GM21528 (cell line): ENCODE data around the gene MRPL41.
"Not testable (repeated sequence)": the region's sequence is repeated elsewhere in the genome, so short reads cannot be mapped to it uniquely, and the experiment has no call there.

ENCODE experiments used
- ATAC-seq: cut with Tn5 transposase; IDR thresholded peaks from one replicate; pipeline ENCODE4 v1.9.1; 2021; ENCODE audit warnings: mild to moderate bottlenecking, moderate library complexity; ENCODE audit not compliant: unreplicated experiment, low FRiP score

Gene MRPL41

DNA sequence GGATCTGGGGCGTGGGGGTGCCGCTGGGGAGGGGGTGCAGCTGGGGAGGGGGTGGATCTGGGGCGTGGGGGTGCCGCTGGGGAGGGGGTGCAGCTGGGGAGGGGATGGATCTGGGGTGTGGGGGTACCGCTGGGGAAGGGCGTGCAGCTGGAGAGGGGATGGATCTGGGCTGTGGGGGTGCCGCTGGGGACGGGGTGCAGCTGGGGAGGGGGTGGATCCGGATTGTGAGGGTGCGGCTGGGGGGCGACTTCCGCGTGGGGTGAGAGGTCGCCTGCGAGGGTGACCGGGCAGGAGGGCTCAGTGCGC, 768 bp upstream of the MRPL41 start:
- ATAC-seq: not testable (repeated sequence)

DNA sequence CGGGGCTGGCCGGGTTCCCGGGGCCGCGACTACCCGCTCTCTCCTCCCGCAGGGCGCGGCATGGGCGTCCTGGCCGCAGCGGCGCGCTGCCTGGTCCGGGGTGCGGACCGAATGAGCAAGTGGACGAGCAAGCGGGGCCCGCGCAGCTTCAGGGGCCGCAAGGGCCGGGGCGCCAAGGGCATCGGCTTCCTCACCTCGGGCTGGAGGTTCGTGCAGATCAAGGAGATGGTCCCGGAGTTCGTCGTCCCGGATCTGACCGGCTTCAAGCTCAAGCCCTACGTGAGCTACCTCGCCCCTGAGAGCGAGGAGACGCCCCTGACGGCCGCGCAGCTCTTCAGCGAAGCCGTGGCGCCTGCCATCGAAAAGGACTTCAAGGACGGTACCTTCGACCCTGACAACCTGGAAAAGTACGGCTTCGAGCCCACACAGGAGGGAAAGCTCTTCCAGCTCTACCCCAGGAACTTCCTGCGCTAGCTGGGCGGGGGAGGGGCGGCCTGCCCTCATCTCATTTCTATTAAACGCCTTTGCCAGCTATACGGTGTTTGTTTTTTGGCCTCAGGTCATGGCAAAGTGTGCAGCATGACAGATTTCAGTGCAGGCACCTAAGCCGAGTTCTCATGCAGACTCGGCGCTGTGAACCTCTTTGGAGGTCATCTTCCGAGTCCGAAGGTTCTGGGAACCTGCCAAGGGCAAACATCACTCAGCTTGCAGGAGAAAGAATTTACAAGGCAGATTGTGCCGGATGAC, 516 bp downstream of the MRPL41 start:
- ATAC-seq: peak; percentile 13

DNA sequence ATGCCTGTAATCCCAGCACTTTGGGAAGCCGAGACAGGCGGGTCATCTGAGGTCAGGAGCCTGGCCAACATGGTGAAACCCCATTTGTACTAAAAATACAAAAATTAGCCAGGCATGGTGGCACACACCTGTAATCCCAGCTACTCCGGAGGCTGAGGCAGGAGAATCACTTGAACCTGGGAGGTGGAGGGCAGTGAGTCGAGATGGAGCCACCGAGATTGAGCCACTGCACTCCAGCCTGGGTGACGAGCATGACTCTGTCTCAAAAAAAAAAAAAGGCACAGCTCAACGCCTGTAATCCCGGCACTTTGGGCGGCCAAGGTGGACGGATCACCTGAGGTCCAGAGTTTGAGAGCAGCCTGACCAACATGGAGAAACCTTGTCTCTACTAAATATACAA, 2.0 kb downstream of the MRPL41 start:
- ATAC-seq: not testable (repeated sequence)

DNA sequence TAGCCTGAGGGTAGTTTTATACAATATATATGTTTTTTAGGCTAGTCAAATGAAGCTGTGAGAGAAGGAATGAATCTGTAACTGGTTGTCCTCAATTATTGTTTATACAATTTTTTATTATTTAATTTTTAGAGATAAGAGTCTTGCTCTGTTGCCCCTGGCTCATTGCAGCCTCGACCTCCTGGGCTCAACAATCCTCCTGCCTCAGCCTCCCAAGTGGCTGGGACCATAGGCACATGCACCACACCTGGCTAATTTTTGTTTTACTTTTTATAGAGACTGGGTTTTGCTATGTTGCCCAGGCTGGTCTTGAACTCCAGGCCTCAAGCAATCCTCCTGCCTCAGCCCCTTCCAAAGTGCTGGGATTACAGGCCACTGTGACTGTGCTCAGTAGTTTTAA, 2.7 kb downstream of the MRPL41 start:
- no peak for ATAC-seq

DNA sequence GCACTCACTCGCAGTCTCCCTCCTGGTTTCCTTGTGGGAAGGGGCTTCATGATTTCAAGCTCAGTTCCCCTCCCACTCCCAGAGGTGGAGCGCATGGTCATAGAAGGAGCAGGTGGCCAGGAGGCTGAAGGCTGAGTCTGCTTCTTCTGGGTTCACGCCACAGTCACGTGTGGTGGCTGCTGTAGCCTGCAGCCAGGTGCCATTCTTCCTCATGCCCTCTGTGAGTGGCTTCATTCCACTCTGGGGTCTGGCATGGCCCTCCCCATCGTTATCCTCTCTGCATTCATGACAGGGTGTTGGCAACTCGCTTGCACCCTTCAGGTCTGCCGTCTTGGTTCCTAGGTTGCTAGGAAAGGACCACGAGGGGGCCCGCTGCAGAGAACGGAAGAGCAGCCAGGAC, 3.5 kb downstream of the MRPL41 start:
- ATAC-seq: no peak

DNA sequence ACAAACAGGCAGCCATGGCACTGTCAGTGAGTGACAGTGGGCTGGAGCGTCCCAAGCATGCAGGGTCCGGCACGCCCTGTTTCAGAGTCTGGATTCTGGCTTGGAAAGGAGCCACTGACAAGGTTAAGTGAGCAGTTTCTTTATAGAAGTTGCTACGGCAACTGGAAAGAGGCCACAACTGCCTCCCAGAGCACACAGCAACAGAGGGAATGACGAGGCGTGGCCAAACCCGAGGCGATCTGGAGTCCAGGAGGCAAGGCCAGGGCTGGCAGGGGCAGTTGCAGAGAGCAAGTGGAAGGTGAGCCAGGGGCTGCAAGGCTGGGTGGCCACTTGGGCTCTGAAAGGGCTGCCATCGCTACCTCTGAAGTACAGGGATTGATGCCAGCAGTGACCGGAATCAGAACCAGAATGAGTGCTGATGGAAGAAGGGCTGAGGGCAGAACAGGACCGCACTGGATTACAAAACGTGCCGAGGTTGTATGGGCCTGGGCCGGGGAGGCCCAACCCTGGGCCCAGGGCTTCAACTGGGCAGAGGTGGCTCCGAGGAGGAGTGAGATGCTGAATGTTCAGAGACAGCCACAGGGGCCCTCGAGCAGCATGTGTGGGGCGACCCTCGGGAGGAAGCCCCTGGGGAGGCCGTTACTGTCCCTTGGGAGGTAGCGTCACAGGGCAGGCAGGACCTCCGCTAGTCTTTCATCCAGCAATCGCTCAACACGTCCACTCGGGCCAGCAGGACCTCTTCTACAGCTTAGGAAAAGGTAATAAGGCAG, 4.6 kb downstream of the MRPL41 start:
- ATAC-seq: no peak

DNA sequence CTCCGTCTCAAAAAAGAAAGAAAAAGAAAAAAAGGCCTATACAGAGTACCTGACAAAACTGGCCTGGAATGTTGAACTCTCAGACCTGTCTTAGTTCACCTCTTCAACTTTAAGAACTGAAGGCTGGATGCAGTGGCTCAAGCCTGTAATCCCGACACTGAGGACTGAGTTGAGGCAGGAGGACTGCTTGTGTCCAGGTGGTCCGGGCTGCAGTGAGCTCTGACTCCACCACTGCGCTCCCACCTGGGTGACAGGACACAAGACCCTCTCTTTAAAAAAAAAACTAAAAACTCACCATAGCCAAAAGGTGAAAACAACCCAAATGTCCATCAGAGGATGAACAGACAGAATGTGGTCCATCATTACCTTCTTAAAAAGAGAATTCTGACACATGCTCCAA, 6.4 kb downstream of the MRPL41 start:
- ATAC-seq: no peak

DNA sequence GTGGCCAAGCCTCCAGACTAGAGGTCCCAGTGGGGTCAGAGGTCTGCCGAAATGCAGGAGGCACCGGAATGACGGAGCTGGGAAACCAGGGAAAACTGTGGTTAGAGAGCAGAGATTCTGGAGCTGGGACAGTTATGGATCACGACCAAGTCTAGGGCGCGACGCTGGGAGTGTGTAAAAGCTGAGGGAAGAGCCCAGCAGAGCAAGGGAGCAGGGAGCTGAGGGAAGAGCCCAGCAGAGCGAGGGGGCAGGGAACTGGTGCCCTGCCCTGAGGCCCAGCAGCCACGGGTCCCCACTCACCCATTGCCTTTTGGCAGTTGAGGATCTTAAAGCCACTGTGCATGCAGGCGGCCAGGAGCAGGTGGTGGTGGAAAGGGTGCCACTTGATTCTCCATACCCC, 12.5 kb downstream of the MRPL41 start:
- no peak for ATAC-seq

DNA sequence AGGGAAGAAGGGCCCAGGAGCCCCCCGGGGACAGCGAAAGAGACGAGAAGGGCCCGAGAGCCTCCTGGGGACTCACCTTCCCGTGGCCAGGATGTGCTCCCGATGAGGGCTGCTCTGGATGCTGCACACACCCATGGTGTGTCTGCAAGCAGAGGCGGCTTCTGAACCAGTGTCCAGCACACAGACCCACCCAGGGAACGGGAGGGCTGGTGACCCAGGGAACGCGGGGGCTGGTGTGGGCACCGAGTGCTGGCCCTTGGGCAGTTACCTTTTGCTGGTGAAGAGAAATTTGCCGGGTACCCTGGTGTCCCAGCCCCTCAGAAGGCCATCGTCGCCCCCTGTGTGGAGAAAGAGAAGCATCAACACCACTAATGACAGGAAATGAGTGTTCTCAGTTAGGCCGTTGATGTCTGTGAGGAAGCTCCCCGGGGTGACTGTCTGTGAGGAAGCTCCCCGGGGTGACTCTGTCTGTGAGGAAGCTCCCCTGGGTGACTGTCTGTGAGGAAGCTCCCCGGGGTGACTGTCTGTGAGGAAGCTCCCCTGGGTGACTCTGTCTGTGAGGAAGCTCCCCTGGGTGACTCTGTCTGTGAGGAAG, 13.2 kb downstream of the MRPL41 start:
- no peak for ATAC-seq

DNA sequence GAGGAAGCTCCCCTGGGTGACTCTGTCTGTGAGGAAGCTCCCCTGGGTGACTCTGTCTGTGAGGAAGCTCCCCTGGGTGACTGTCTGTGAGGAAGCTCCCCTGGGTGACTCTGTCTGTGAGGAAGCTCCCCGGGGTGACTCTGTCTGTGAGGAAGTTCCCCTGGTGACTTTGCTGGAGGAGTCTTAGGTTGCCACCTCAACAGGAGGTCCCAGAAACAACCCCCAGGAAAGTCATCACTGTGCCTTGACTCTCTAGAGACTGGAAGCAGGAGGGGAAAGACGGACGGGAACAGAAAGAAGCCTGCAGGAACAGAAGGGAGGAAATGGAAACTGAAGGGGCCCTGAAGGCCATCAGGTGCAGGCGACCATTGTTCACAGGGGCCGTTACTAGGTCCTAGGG, 16.8 kb downstream of the MRPL41 start:
- ATAC-seq: not testable (repeated sequence)

DNA sequence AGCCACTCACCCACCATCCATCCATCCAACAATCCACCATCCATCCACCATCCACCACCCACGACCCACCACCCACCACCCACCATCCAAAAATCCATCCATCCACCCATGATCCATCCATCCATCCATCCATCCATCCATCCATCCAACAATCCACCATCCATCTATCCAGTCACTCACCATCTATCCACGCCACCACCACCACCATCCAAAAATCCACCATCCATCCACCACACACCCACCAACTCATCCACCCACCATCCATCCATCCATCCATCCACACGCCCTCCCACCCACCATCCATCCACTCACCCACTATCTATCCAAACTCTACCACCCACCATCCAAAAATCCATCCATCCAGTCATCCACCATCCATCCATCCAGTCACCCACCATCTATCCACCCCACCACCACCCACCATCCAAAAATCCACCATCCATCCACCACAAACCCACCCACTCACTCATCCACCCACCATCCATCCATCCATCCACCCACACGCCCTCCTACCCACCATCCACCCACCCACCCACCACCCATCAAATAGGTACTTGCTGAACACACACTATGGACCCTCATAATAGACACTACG, 18.0 kb downstream of the MRPL41 start:
- no peak for ATAC-seq

DNA sequence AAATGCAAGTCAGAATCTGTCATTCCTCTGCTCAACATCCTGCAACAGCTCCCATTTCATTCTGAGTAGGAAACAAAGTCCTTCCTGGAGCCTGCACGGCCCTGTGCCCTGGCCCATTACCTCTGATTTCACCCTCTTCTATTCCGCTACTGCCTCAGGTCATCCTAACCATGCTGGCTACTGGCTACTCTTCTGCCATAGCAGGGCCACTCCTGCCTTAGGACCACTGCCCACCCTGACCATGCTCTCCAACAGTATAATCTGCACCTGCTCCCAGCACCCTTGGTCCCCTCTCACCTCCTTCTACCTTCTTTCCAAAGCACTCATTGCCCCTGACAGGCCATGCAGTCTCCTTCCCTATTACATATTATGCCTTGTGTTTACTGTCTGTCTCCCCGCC, 18.9 kb downstream of the MRPL41 start:
- ATAC-seq: no peak

DNA sequence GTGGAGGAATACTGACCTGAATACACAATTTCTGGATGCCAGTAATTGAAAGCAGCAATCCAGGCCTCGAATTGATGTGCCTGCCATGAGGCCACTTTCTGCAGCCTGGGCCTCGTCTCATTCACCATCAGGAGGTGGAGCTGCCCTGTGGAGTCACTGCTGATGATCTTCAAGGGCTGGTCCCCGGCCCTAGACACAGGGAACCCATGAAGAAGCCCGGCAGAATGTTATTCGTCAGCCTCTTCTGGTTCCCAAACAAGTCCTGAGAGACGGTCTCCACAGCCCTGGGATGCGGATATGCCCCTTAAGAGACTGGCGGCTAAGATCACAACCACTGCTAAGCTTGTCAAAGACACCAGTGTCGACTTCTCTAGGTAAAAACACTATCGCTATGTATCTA, 22.5 kb downstream of the MRPL41 start:
- ATAC-seq: no peak

DNA sequence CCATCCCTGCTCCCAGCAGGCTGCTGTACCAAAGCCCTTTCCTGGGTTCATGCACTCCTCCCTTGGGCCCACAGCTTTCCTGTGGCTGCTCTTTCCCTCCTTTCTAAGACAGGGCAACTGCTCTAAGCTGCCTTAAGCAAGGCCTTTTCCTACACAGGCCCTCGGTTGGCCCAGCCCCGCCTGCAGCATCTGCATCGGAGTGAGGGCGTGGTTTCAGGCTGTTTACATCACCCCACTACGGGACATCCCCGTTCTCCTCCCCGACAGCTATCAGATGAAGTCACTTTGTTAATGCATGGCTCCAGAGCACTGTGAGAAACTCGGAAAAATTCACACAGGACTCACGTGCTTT, 23.7 kb downstream of the MRPL41 start:
- no peak for ATAC-seq

DNA sequence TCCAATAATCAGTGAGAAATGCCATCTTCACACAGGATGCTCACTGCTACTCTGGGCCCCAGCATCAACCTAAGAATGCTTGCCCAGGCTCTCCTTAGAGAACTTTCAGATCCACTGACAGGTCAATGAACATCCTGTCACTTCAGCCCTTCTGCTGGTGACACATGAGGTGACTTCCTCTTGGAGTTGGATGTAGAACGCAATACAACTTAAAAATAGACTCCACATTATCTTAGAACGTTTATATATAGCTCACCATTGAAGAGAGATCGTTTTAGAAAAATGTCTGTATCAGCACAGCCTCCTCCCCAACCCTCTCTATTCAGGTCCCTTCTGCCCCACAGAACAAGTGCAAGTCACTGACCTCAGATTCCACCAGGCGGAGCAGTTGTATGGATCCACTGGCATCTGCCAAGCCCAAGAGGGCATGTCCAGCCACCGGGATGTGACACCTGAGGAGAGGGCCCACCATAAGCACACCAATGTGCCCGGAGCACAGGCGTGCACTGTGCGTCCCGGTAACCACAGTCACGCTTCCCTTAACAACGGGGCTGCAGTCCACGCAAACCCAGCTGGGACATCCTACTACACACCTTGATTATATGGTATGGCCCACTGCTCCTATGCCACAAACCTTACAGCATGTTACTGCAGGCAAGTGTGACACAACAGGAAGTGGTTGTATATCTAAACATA, 24.2 kb downstream of the MRPL41 start:
- no peak for ATAC-seq

DNA sequence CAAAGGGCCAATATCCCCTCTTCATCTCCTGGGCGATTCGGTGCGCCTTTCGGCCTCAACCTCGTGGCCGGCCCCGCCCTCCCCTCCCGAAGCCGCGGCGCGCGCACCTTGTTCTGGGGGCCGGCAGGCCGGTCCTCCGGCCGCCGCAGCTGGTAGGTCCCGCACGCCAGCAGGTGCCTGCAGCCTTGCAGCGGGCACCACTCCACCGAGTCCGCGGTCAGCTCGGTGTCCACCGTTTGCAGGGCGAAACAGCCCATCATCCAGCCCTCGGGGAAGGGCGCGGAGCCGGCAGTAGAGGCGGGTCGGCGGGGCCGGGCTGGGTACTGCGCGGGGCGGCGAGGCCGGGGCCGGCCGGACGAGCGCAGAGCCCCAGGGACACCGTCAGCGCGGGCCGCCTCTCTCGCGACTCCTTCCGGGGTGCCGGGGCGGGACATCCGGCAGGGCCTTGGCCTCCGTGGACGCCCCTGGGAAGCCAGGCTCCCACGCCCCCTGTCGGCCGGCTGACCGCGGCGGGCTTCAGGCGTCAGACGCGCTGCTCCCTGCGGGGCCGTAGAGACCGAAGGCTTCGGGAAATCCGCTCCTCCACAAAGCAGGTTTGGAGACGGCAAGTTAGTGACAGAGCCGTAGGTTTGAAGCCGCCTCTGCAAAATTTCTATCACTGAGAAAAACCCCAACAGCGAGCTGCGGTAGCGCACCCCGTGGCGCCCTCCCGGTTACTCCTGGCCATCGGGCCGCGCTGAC, 27.0 kb downstream of the MRPL41 start, which contains the start of gene DPH7:
DPH7 (minus strand) TSS at position 408 of the 741 bp plus-strand sequence; CDS start at position 260, 148 bp downstream.
- peak; percentile 77 for ATAC-seq

DNA sequence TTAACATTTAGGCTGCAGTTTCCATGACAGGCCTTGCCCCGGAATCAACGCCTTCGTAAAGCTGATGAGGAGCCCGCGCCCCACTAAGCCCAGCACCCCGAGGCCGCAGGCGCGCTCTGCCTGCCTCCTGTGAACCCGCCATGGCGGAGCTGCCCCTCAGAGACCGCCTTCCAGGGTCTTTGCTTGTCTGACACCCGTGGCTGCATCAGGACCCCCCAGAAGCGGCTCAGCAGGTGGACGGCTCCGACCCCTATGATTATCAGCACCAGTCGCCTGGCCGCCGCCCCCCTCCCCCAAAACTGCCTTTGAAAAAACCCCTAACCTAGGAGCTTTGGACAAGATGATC, 27.6 kb downstream of the MRPL41 start:
- no peak for ATAC-seq

DNA sequence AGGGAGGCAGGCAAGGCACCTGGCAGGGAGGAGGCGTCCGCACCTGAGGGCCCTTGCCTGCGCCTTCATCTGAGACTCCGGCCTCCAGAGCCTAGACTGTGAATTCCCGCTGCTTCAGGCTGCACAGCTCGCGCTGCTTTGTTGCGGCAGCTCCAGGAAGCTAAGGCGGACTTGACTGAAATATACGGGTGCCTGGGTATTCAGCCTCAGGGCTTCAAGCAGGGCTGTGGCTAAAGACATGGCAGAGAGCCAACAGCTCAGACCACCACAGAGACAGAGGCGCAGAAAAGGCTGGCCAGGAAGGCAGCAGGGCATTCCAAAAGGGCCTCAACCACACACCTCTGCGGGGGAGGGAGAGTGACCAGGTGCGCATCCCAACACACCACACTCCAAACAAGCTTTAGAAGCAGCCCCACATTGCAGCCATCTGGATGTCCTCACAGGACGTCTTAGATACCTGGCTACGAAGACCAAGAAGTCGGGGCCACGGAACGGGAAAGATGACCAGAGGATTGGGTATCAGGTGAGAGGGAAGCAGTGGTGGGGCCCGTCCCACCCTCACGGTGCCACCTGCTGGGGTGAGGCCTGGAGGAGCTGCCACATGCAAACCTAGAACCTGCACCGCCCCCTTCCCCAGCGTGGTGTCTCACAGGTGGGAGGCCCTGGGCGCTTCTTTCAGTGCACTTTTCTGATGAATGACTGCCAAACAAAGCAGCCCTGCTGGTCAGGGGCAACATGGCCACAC, 28.7 kb downstream of the MRPL41 start:
- ATAC-seq: no peak

DNA sequence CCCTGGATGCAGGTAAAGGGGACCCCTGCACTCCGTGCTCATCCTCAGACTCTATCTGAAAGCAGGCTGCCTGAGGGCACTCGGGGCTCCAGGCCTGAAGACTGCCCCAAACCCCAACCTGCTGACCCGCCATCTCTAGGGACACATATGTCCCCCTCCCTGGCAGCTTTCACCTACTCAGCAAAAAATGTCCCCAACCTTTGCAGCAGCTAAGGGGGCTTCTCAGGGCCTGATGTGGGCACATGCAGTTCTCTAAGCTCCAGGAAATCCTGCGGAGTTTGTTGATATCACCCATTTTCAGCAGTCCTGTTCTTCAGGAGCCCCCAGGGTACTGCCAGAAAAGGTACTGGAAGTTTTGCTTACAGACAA, 29.3 kb downstream of the MRPL41 start:
- ATAC-seq: no peak
